Left renal cortex interstitium (tissue), 4 donors: ENCODE data around the gene FXYD6. TPM values are rescaled to one million over a fixed set of nuclear protein-coding genes. Genes with fewer than 3 reads are reported as not detected.
"Not testable (repeated sequence)": the region's sequence is repeated elsewhere in the genome, so short reads cannot be mapped to it uniquely, and the experiment has no call there.

Experiments used
- DNase-seq, 4 donors: peaks; one replicate each; pipeline ENCODE4 v3.0.0-alpha.2; 2013; ENCODE audit warnings: low read depth in 4 of 4, low spot score in 2 of 4, missing footprints in 1 of 4
- polyA plus RNA-seq, 4 donors: library from polyadenylated mRNA; unstranded; fragments of 120-200 nt; gene quantifications; one replicate each; pipeline ENCODE4 v1.2.1, GENCODE V29; 2013; ENCODE audit not compliant: insufficient read length in 4 of 4

The FXYD6 gene
- polyA plus RNA-seq, 4 donors: 122 to 150 (median 143) TPM

DNA sequence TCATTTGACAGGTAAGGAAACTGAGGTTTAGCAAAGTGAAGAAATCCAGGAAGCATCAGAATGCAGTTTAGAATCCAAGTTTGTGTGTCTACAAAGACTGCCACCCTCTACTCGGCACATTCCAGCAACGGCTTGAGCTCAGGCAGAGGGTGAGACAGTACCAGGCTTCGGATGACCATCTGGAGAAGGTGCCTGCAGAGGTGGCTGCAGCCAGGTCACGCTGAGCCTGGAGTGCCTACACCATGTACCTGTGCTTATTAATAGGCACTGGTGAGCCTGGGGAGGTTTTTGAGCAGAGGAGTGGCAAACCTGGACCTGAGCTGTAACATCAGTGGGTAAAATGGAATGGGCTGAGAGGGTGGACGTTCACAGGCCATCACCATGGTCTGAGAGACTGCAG lies 4.7 kb downstream of the FXYD6 start:
- DNase-seq: no peak

DNA sequence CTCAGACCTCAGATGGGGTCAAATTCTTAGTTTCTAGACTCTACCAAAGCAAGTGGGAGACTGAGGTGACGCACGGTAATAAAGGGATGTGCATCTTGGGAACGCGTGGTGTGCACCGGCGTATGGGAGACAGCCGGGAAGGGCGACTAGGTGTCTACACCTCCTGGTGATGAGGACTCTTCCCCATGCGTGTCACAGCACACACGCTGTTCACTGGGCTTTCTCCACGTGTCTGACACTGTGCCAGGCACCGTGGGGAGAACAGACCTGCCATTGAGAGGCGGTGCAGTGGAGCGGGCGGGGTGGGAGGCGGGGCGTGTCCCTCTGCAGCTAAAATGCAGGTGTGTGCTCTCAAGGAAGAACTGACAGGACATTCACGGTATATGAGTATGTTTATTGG lies 5.3 kb downstream of the FXYD6 start:
- DNase-seq: no peak

DNA sequence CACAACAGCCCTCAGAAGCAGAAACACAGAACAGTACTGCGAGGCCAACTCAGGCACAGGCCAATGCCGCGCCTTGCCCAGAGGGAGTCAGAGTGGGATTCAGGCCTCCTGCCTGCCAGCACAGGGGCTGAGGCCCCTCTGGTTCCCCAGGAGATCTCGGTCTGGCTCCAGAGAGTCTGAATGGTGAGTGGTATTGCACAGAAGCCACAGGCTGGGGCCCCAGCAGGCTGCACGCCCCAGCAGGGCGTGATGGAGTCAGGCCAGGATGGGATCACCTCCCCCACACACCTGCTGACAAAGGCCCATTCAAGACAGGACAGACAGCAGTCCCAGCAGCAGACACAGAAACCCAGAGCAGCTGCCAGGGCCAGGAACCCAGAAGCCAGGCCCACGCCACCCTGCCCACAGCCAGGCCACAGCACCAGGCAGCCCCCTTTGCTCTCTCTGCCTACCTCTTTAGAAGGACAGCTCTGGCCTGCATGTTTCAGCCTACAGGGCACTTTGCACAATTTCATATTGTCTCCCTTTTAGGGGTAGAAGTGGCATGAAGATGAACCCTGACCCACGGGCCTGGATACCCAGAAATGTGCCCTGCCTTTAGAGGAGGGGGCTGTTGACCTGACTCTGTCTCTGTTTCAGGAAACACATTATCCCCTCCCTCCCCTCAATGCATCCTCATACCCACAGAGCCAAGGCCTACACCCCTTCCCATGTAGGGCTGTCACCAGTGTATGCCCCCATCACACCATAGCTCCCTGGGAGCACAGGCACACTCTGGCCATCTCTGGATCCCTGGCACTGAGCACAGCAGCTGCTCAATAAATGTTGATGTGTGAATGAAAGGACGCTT lies 6.1 kb downstream of the FXYD6 start:
- no peak for DNase-seq

DNA sequence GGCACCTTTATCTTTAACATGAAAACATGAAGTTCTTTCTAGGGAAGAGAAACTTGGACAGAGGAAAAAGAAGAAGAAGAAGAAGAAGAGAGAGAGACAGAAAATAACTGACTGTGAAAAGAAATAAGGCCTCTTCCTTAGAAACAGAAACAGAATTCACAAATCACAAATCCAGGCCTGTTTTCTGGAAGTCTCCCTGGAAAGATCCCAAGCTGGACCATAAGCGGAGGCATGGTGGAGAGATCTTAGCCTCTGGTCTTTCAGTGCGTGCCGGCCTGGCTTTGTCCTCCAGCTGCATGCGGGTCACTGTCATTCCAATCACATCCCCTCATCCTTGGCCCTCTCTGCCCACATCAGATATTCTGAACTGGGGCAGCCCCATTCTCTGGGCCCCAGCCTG lies 6.9 kb downstream of the FXYD6 start:
- DNase-seq: no peak

DNA sequence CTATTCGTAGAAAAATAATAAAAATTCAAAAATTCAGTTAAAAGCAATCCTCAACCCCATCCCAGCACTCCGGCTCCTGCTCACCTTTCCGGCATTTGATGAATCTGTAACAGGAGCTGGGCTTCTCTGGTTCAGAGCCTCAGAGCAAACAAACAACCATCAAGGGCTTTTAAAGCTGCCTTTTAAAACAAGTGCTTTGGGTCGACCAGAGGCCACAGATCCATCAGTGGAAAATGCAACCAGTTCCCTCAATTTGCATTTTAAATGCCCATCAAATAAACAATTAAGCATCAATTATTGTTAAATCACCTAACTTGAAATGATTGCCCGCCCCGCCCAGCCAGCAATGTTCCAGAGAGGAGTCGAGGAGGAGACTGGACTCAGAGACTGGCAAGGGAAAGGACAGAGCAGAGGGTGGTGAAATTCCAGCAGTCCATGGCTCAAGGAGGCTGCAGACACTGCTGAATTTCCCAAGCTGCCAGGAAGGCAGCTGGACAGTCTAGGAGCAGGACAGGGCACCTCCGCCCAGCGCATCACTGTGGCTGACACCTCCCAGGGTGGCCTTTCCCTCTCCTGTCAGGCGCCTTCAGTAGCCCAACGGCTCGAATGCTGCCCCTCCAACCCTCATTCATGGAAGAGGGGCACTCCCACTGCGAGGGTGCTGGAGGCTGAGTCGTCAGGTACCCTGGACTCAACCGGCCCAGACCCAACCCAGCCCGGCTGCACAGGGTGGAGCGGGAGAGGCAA lies 7.5 kb downstream of the FXYD6 start:
- no peak for DNase-seq

DNA sequence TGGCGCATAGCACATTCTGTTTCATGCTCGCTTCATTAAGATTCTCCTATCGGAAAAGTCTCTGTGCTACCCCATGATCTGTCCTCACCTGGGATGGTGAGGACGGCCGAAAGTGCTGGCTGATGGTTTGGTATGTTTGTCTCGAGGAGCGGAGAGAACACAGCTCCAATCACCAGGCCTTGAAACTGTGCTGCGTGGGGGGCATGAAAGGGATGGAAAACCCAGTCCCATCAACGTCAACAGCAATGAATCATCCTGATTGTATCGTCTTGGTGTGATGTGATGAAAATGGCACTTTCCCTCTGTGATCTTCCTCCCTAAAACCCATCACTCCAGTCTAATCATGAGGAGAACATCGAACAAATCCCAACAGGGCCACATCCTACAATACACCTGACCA lies 8.4 kb downstream of the FXYD6 start:
- DNase-seq: no peak

DNA sequence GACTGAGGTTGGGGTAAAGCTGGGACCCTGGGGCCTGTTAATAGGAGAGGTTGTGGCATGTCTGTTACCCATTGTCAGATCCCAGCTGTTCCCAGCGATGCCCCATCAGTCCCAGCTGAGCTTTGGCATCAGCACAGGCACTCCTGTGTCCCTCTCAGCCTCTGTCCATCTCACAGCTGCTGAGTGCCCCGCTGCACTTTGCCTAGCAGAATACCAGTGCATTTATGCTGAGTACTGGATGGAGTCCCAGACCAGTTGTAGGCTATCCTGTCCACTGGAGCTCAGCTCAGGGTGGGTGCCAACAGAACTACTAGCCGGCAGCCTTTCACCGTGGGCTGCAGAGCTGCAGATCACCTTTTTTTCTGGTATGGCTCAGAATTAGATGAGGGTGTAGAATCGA lies 9.9 kb downstream of the FXYD6 start:
- no peak for DNase-seq

DNA sequence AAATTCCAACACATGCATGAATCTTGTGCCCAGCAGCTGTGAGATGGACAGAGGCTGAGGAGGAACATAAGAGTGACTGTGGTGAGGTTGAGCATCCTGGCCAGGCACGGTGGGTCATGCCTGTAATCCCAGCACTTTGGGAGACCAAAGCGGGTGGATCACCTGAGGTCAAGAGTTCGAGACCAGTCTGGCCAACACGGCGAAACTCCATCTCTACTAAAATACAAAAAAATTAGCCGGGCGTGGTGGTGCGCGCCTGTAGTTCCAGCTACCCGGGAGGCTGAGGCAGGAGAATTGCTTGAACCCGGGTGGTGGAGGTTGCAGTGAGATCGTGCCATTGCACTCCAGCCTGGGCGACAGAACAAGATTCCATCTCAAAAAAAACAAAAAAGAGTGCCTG lies 10.9 kb downstream of the FXYD6 start:
- DNase-seq: not testable (repeated sequence)

DNA sequence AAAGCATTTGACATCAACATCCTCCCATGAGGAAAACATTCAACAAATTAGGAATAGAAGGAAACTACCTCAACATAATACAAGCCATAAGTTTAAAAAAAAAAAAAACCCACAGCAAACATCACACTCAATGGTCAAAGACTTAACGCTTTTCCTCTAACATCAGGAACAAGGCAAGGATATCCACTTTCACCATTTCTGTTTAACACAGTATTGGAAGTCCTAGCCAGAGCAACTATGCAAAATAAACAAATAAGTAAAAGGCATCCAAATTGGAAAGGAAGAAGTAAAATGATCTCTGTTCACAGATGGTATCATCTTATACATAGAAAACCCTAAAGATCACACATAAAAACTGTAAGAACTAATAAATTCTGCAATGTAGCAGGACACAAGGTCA lies 13.1 kb downstream of the FXYD6 start:
- no peak for DNase-seq

DNA sequence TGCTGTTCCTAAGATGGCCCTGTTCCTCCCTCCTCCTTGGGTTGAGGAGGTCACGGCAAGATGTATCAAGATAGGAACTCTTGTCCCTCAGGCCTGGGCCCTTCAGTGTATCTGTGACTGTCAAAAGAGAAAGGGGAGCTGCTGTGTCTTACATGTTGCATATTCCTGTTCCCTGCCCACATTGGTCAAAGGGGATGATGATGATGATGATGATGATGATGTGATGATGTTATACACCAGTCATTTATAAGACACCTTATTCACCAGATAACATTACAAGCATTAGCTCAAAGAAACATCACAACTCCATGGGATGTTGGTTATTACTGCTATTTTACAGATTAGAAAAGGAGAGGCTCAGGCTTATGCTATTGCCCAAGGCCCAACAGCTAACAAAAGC lies 13.7 kb downstream of the FXYD6 start:
- DNase-seq: no peak

DNA sequence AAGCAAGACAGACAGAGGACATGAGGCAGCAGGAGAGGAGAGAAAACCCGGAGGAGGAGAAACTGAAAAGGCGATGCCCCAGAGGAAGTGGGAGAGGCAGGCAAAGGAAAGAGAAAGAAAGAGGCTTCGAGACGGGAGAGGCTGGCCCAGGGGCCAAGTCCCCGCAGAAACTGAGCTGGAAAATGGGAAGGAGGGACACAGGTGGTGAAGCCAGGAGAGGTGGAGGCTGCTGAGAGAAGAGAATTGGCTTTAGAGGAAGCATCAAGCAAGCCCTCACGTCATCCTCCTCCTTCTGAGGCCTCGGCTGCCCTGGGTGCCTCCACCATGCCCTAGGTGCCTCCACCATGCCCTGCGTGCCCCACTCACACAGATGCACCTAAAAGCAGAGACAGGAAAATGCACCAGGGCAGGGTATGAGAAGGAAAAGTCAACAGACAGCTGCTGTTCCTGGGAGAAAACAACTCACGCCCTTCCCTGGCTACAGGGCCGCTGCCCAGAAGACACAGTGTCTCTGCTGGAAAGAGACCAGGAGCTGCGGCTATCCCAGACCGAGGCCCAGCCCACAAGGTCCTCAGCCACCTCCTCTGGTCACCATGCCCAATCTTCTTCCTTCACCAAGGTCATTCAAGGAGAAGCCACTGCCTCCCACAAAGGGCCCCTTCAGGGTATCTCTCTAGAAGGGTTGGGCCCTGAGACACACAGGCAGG lies 14.3 kb downstream of the FXYD6 start:
- no peak for DNase-seq

DNA sequence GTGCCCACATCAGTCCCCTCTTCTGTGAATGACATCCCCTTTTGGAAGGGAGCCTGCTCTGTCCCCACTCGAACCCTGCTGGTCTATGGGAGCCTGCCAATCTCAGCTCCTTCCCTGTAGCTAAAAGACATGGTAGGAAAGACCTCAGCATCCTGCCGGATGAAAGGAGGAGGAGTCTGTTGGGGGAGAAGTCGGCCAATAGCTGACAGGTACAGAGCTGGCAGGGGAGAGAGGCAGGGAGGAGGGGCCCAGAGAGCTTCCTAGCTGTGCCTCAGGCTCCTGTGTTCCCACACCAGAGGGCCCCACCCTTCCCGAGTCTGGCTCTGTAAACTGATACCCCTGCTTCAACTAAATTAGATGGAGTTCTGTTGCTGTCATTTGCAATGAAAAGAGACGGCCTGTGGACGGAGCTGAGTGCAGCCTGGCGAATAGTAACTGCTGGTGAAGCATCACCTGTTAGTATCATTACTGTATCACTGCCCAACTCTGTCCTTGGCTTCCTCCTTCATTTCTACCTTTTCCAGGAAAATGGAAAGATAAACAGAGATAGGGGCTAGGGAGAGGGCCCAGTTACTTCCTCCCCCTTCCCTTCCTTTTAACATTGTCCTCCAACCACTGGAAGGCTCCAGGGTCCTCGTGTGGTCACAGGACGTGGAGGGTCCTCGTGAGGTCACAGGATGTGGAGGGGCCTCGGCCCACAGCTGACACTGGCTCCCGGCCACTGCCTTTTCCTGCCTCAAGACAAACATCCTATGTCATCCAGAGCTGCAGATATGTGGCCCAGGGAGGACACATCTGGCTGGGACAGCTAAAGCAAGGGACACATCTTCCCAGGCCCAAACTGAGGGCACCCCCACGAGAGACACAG lies 15.1 kb downstream of the FXYD6 start:
- no peak for DNase-seq

DNA sequence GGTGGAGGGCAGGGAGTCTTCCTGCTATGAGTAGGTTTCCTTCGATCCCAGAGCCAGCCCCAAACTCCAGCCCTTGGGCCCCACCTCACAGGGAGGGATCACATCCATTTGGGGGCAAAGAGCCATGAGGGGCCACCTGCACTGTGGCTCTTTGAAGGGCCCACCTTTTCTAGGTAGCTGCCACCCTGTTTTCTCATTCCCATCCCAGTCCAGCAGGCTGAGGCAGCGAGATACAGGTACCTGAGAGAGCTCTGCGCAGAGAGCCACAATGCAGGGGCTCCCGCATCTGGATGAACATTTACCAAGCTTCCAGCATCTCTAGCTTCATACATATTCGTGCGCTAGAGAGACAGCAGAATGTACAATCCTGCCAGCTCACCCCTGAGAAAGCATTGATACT lies 16.3 kb downstream of the FXYD6 start:
- no peak for DNase-seq

DNA sequence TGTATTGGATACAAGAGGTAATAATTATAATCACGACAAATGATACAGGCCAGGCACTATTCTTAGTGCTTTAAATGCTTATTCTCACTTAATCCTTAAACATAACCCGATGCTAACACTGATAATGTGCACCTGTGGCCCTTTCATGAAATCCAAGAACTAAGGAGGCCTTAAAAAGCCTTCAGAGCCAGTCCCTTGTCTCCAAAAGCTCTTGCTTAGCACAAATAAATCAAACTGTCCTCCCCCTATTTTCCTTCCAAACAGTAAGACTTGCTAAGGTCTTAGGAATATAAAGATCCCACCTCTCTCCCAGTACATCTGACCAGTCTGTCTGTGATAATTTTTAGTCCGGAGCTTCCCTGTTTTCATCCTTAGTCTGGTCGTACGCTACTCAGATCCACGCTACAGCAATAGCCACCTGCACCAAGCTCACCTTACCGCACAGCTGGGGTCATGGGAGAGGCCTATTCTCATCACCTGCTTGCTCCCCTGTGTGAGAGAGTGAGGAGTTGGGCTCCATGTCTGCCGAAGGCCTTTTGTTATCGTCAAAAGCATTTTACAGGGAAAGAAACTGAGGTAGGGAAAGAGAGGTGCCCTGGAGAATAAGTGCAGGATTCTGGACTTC lies 16.9 kb downstream of the FXYD6 start:
- no peak for DNase-seq

DNA sequence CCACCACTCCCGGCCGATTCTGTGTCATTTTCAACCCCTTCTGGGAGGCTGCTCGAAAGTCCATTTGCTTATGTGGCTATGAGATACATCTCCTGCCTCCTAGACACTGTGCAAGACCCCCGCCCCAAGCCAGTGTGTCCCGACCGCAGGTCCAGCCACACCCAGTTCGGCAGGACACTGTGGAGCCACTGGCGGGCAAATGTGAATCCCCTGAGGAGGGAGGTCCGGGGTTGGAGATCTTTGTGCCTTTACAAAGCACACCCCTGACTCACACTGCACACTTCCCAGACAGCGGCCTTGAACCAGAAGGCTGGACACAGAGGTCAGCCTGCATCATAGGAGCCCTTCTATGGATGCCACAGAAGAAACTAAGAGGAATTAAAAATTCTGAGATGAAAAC lies 17.4 kb downstream of the FXYD6 start:
- DNase-seq: no peak

DNA sequence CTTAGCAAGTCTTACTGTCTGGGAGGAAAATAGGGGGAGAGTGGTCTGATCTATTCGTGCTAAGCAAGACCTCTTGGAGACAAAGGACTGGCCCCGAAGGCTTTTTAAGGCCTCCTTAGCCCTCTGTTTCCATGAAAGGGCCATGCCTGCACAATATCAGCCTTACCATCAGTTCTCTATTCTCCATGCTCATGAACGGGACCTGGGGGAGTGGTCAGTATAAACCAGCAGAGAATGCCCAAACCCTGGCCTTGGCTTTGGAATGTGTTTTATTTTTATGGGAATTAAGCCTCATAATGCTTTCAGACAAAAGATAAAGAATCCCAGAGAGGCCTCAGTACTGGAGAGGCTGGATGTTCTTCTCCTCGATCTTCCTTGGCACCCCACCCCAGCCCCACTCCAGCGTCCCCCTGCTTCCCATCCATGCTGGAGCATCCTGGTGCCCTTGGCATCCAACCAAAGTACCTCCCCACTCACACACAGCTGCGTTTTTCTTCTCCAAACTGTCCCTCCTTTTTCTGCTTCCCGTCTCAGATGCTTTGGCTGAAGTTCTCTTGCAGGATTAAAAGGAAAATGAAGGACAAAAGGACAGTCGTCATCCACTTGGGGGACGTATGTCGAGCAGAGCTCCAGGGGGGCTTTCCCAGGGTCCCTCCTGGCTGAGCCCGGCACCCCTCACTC lies 18.6 kb downstream of the FXYD6 start:
- DNase-seq: no peak

DNA sequence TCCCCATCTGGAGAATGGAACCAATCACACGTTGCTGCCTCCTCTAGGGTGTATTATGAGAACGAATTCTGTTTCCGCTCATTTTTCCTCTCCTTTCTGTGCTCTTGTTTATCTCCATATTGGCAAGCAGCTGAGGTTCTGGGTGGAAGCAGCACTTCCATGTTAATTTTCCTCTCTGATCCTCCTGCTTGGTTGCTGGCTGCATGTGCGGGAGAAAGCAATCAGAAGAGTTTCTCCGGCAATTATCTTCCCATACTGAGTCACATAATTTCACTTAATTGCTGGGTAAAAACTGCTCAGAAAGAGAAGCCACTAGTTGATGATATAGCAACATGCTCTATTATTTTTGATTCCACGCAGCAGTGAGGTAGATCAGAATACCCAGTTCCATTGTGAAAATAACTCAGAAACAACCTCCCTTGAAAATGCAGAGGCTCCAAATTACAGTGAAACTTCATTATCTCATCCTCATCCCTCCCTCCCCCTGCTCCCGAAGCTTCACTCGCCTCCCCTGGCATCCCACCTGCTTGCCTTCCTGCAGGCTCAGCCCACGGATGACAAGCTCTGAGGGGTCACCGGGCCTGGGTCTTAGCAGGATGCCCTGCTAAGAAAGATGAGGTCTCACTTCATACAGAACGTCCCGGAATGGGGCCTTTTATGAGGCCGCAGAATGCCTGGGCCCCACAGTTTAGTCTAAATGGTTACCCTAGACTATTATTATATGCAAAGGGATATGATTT lies 20.4 kb downstream of the FXYD6 start:
- DNase-seq: no peak

DNA sequence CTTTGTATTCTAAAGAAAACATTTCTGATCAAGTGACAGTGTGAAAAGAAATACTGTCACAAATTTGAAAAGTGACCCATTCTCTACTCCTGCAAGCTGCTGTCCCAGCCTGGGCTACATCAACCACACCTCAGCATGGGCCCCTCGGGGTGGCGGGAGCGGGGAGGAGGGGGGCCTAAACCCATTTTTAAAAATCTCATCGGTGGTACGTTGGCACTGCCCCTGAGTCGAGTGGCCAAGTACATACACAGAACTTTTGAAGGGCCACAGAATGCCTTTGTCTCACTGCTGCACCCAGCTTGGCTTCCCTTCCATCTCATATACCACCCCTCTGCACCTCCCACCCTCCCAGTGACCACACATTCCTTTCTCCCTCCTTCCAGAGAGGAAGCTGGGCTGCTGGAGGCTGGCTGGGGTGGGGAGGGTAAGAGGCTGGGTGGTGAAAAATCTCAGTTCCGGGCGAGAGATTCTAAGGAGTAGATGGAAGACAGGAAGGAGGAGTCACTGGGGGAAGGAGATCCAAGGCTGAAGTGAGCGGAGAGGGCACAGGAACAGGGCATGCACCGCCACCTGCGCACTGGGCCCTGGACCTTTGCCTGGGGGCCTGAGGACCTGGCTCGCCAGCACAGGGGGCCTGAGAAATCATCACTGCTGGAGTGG lies 21.1 kb downstream of the FXYD6 start:
- no peak for DNase-seq
